ENCODE data around the gene DIS3L2. TPM values are rescaled to one million over a fixed set of nuclear protein-coding genes. Genes with fewer than 3 reads are reported as not detected.

Gene DIS3L2
- total RNA-seq, 1 experiment from 2014 or later, result 39.1 TPM

- no peaks in the 10 kb centered on the region for H3K9me3 ChIP-seq (ENCODE audit: insufficient read depth, low read depth)
- no peaks in the 10 kb centered on the region for H4K20me1 ChIP-seq (ENCODE audit: insufficient read depth)
- peak overlapping the region; percentile 69 for H3K4me2 ChIP-seq
- TF ChIP-seq, protein P1, sequence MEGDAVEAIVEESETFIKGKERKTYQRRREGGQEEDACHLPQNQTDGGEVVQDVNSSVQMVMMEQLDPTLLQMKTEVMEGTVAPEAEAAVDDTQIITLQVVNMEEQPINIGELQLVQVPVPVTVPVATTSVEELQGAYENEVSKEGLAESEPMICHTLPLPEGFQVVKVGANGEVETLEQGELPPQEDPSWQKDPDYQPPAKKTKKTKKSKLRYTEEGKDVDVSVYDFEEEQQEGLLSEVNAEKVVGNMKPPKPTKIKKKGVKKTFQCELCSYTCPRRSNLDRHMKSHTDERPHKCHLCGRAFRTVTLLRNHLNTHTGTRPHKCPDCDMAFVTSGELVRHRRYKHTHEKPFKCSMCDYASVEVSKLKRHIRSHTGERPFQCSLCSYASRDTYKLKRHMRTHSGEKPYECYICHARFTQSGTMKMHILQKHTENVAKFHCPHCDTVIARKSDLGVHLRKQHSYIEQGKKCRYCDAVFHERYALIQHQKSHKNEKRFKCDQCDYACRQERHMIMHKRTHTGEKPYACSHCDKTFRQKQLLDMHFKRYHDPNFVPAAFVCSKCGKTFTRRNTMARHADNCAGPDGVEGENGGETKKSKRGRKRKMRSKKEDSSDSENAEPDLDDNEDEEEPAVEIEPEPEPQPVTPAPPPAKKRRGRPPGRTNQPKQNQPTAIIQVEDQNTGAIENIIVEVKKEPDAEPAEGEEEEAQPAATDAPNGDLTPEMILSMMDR (conservative IDR thresholded peaks at IDR 0.05), result no peak
- TF ChIP-seq EZH2 (IDR thresholded peaks at IDR 0.05; ENCODE audit: low read depth), result no peak
- H3K27ac ChIP-seq, result peak overlapping the region; percentile 78
- ChIA-PET CTCF (interaction anchor here (0.6 to 1.5 kb wide), 3 partner anchors 35 to 336 kb away, joined by 5 to 12 read pairs (median 9); no protein-coding TSS in a partner anchor), POLR2A (ENCODE audit: unreplicated experiment) (interaction anchor here (0.6 to 1.0 kb wide), 5 partner anchors 12 to 49 kb away, joined by 3 to 31 read pairs (median 5); no protein-coding TSS in a partner anchor)
- H3K36me3 ChIP-seq (ENCODE audit: low read depth), result no peaks in the 10 kb centered on the region
- intact Hi-C loops (cut with micrococcal nuclease; ENCODE audit: unreplicated experiment), result loop anchor here (1.0 to 5.0 kb wide), 2 partner anchors 8 to 51 kb away; partner anchors contain the start of gene ALPP
- H3K9me2 ChIP-seq (ENCODE audit: insufficient read depth), result no peaks in the 10 kb centered on the region
- peaks cover 20% of the 10 kb centered on the region for H3F3A ChIP-seq (ENCODE audit: insufficient read depth, low read depth)
- no peak for DNase-seq
- H3K4me3 ChIP-seq, result no peak overlapping the region
- peaks cover 20% of the 10 kb centered on the region for H3K4me1 ChIP-seq (replicated peaks; ENCODE audit: insufficient read depth)
- no peaks in the 10 kb centered on the region for H3K27me3 ChIP-seq (ENCODE audit: insufficient read depth, low read depth)
- no TSS peak for BruUV-seq (replicated peaks)
- no peak overlapping the region for H2AFZ ChIP-seq
- H3K79me2 ChIP-seq (ENCODE audit: low read depth), result no peaks in the 10 kb centered on the region
Measured at GRCh38 chr2:232386490-232386739, 424.9 kb downstream of the DIS3L2 start.

Small RNAs within 50 kb of the gene (microRNA-seq; reads per million reads assigned to microRNA genes)
- gene MIR562 (ENCODE audit: borderline number of aligned reads, borderline replicate concordance), result not detected

Other genes starting within 250 kb of the DIS3L2 start
- gene PDE6D, start 180.4 kb upstream of the DIS3L2 start, total RNA-seq (2021), result 32.2 and 32.9 TPM in 2 replicates
- gene COPS7B, start 175.3 kb upstream of the DIS3L2 start, total RNA-seq (2021), result 46.3 and 52.9 TPM in 2 replicates
- not detected in 2 replicates for gene NPPC, start 35.3 kb upstream of the DIS3L2 start, total RNA-seq (2021)